Lung (tissue), 12 donors: Measurements from ENCODE around the gene ADGRV1. TPM values are rescaled to one million over a fixed set of nuclear protein-coding genes. Genes with fewer than 3 reads are reported as not detected.

ENCODE experiments used
- ATAC-seq: fragments of 200-7000 bp; cut with Tn5 transposase; one replicate; pipeline ENCODE4 v1.9.1; 2020; ENCODE audit warnings: moderate number of reproducible peaks; ENCODE audit not compliant: insufficient read depth, low FRiP score
- DNase-seq, 3 donors: peaks; one replicate each; pipeline ENCODE4 v3.0.0-alpha.2; 2013 to 2017
- H3K27ac ChIP-seq, 2 donors: one replicate each; pipeline ENCODE4 v1.5.1; 2013; ENCODE audit warnings: mild to moderate bottlenecking in 2 of 2, moderate library complexity in 2 of 2, control low read depth in 1 of 2, inconsistent platforms in 1 of 2, low read depth in 1 of 2, low read length in 1 of 2
- H3K27me3 ChIP-seq, 3 donors: one replicate each; pipeline ENCODE4 v1.5.1; 2013; ENCODE audit warnings: low read length in 2 of 3; ENCODE audit not compliant: control insufficient read depth in 3 of 3, insufficient read depth in 3 of 3
- H3K36me3 ChIP-seq, 4 donors: one replicate each; pipeline ENCODE4 v1.5.1; 2013; ENCODE audit warnings: low read length in 4 of 4, mild to moderate bottlenecking in 1 of 4, moderate library complexity in 1 of 4; ENCODE audit not compliant: control insufficient read depth in 4 of 4, insufficient read depth in 4 of 4
- H3K4me1 ChIP-seq, 5 donors: one replicate each; pipeline ENCODE4 v1.5.1; 2013; ENCODE audit warnings: low read length in 5 of 5, mild to moderate bottlenecking in 2 of 5, moderate library complexity in 1 of 5; ENCODE audit not compliant: control insufficient read depth in 5 of 5, insufficient read depth in 5 of 5
- H3K4me3 ChIP-seq: one replicate; pipeline ENCODE4 v1.5.1; 2013; ENCODE audit warnings: mild to moderate bottlenecking, control low read depth, moderate library complexity
- H3K9ac ChIP-seq, 2 donors: one replicate each; pipeline ENCODE4 v1.5.1; 2013; ENCODE audit warnings: low read length in 2 of 2, control low read depth in 1 of 2; ENCODE audit not compliant: insufficient read depth in 1 of 2
- H3K9me3 ChIP-seq, 4 donors: one replicate each; pipeline ENCODE4 v1.5.1; 2013; ENCODE audit warnings: low read length in 3 of 4, mild to moderate bottlenecking in 1 of 4, moderate library complexity in 1 of 4; ENCODE audit not compliant: control insufficient read depth in 4 of 4, insufficient read depth in 3 of 4
- WGBS, 2 donors: extraction: QIAGEN DNeasy Blood & Tissue Kit; methylation state at CpG; one replicate each; pipeline ENCODE4 v1.1.7; 2013; 5-methylcytosine and 5-hydroxymethylcytosine counted together
- polyA plus RNA-seq, 2 donors: library from polyadenylated mRNA; stranded (reverse); fragments of 200-250 nt; gene quantifications; one replicate each; pipeline ENCODE4 v1.2.1, GENCODE V29; 2013
- total RNA-seq, 2 donors: library from RNA; depleted of rRNA in 1 of 2; stranded (reverse); fragments of >200 nt in 1 of 2; gene quantifications; one replicate each; pipeline ENCODE4 v1.2.1, GENCODE V29; 2014 to 2021
- TF ChIP-seq, protein P1 (sequence below): IDR thresholded peaks from 2 replicates; pipeline ENCODE4 v1.5.1; 2012; ENCODE audit warnings: mild to moderate bottlenecking; ENCODE audit errors: control extremely low read depth, extremely low read depth
- donor health status: control.
- donor health status: control.
- donor health status: Bipolar disorder and iron deficiency.
- donor health status: healthy.
- donor health status: DM: yes; HTN: yes; CAD: no.

Gene ADGRV1
- total and polyA plus RNA-seq, 4 donors: 3.6 to 66.2 (median 28.2) TPM

DNA sequence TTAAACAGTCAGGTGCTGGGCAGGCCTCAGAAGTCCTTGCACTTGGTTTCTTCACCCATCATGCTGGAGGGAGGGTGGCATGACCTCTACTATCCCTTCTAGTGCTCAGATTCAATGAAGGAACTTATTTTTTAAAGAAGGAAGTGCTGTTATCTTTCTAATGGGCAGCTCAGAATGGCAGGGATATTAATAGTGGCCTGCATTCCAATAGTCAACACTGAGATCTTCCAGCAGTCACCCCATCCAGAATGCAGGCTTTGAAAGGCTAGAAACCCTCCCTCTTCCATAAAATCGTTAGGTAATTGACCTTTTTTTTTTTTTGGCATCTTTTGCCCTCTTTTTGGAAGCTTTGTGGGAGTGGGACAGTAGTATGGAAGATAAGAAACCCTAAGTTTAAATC, 499.6 kb downstream of the ADGRV1 start:
- Histone ChIP-seq H3K27ac (no peak overlapping the region), H3K9ac (no peak overlapping the region), H3K9me3 (no peaks in the 10 kb centered on the region), H3K27me3 (no peaks in the 10 kb centered on the region), H3K4me1 (peaks cover 0 to 17% (median 5%) of the 10 kb centered on the region in 5 donors), H3K4me3 (no peak overlapping the region), H3K36me3 (no peaks in the 10 kb centered on the region)
- DNase-seq (no peak), ATAC-seq (peak; percentile 5)
- WGBS, 2 donors: 0 to 59% methylated on average over 1 of the region's 1 CpG
- TF ChIP-seq, protein P1, sequence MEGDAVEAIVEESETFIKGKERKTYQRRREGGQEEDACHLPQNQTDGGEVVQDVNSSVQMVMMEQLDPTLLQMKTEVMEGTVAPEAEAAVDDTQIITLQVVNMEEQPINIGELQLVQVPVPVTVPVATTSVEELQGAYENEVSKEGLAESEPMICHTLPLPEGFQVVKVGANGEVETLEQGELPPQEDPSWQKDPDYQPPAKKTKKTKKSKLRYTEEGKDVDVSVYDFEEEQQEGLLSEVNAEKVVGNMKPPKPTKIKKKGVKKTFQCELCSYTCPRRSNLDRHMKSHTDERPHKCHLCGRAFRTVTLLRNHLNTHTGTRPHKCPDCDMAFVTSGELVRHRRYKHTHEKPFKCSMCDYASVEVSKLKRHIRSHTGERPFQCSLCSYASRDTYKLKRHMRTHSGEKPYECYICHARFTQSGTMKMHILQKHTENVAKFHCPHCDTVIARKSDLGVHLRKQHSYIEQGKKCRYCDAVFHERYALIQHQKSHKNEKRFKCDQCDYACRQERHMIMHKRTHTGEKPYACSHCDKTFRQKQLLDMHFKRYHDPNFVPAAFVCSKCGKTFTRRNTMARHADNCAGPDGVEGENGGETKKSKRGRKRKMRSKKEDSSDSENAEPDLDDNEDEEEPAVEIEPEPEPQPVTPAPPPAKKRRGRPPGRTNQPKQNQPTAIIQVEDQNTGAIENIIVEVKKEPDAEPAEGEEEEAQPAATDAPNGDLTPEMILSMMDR: no peak

DNA sequence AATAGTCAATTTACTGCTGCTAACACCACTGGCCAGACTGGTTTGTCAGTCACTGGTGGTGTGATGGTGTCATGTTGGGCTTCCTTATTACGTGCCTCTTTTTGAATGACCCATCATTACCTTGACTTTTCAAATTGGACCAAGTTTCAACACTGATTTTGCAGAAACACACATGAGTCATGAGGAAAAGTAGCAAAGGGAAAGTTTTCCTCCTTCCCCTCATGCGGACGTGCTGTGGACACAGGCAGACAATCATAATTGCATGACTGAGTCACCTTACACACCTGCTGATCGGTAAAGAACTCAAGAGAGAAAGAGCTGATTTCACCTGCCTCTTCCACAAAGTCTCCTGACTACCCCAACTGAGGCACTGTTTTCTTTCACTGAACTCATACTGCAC, 500.0 kb downstream of the ADGRV1 start:
- peaks cover 0 to 17% (median 5%) of the 10 kb centered on the region in 5 donors for H3K4me1 ChIP-seq
- no peaks in the 10 kb centered on the region for H3K36me3 ChIP-seq
- H3K27ac ChIP-seq: no peak overlapping the region
- TF ChIP-seq, protein P1: no peak
- DNase-seq (no peak), ATAC-seq (peak; percentile 78)
- H3K9me3 ChIP-seq: no peaks in the 10 kb centered on the region
- no peak overlapping the region for H3K4me3 ChIP-seq
- no peaks in the 10 kb centered on the region for H3K27me3 ChIP-seq
- no peak overlapping the region for H3K9ac ChIP-seq
- WGBS, 2 donors: 57 to 74% methylated on average over 4 of the region's 4 CpGs

DNA sequence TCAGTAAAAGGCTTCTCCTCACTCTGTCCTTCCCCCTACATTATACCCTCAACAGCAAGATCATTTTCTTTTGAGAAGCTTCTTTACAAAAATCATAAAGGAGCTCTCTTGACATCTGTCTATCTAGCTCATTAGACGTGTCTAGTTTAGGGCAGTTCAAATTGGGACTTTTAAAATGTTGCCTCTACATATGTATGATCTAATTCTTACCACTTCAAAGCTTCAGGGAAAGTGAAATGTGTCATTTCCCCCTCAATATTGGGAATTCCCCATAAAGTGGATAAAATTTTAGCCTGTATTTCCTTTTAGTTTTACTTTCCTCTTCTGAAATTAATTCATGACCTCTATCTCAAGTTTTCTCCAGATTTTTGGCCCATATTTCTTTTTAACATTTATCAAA, 500.8 kb downstream of the ADGRV1 start:
- ATAC-seq: peak; percentile 24

More for the DNA sequence above, 500.8 kb downstream of the ADGRV1 start:
- TF ChIP-seq, protein P1: no peak
- Histone ChIP-seq H3K4me3 (no peak overlapping the region), H3K4me1 (peaks cover 0 to 17% (median 5%) of the 10 kb centered on the region in 5 donors), H3K9me3 (no peaks in the 10 kb centered on the region), H3K36me3 (no peaks in the 10 kb centered on the region), H3K27ac (no peak overlapping the region), H3K27me3 (no peaks in the 10 kb centered on the region), H3K9ac (no peak overlapping the region)
- DNase-seq: no peak
- WGBS, 2 donors: 45 to 66% methylated on average over 1 of the region's 1 CpG
